Calu3 (cell line): ENCODE measurements around the gene SPSB4. TPM values are rescaled to one million over a fixed set of nuclear protein-coding genes. Genes with fewer than 3 reads are reported as not detected.

ENCODE experiments used
- BruUV-seq: library from RNA; stranded (reverse); fragments of 400-500 nt; replicated peaks from 2 replicates; lab custom pipeline; 2021; lab: Mats Ljungman, UMichigan
- CTCF ChIA-PET: fragments of 300-600 bp; sonication (Branson Sonifier 250); formaldehyde crosslinking; loops from one replicate; lab custom pipeline; 2022; ENCODE audit warnings: antibody characterized with exemption; lab: Charles Lee
- DNase-seq: peaks from one replicate; pipeline ENCODE4 v3.0.0; 2022
- H3K27ac Mint-ChIP-seq: one replicate; pipeline ENCODE4 v1.8.0; 2022; ENCODE audit warnings: mixed read lengths; ENCODE audit not compliant: unreplicated experiment
- H3K27me3 Mint-ChIP-seq: one replicate; pipeline ENCODE4 v1.8.0; 2022; ENCODE audit warnings: mixed read lengths; ENCODE audit not compliant: unreplicated experiment
- H3K36me3 Mint-ChIP-seq: one replicate; pipeline ENCODE4 v1.8.0; 2022; ENCODE audit warnings: mild to moderate bottlenecking, moderate library complexity, mixed read lengths; ENCODE audit not compliant: insufficient read depth, unreplicated experiment
- H3K4me1 Mint-ChIP-seq: one replicate; pipeline ENCODE4 v1.8.0; 2022; ENCODE audit warnings: mild to moderate bottlenecking, low read depth, mixed read lengths; ENCODE audit not compliant: unreplicated experiment
- H3K4me3 Mint-ChIP-seq: one replicate; pipeline ENCODE4 v1.8.0; 2022; ENCODE audit warnings: mild to moderate bottlenecking, low read depth, moderate library complexity, mixed read lengths; ENCODE audit not compliant: unreplicated experiment
- H3K9me3 Mint-ChIP-seq: one replicate; pipeline ENCODE4 v1.8.0; 2022; ENCODE audit warnings: low read depth, mixed read lengths; ENCODE audit not compliant: unreplicated experiment
- intact Hi-C: fragments of 100-400 bp; cut with micrococcal nuclease; formaldehyde crosslinking; loops from one replicate; pipeline ENCODE4 v1.10.0; 2022; ENCODE audit not compliant: unreplicated experiment
- total RNA-seq: library from RNA; stranded (reverse); gene quantifications from 2 replicates; pipeline ENCODE4 v1.2.3, GENCODE V29; 2022
- TF ChIP-seq, protein P1 (sequence below): fragments of 200-600 bp; IDR thresholded peaks from one replicate; pipeline ENCODE4 v1.8.0; 2022; ENCODE audit warnings: antibody characterized with exemption; ENCODE audit not compliant: unreplicated experiment

The SPSB4 gene
- total RNA-seq, 1 experiment from 2014 or later: not detected

DNA sequence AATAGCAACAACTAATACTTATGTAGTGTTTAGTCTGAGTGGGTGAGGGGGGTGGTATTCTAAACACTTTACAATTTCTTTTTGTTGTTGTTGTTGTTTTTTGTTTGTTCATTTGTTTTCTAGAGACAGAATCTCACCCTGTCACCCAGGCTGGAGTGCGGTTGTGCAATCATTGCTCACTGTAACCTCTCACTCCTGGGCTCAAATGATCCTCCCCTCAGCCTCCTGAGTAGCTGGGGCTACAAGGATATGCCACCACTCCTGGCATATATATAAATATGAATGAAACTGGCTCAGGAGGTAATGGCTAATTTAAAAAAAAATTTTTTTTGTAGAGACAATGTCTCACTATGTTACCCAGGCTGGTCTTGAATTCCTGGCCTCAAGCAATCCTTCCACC lies 19.1 kb downstream of the SPSB4 start:
- TF ChIP-seq, protein P1, sequence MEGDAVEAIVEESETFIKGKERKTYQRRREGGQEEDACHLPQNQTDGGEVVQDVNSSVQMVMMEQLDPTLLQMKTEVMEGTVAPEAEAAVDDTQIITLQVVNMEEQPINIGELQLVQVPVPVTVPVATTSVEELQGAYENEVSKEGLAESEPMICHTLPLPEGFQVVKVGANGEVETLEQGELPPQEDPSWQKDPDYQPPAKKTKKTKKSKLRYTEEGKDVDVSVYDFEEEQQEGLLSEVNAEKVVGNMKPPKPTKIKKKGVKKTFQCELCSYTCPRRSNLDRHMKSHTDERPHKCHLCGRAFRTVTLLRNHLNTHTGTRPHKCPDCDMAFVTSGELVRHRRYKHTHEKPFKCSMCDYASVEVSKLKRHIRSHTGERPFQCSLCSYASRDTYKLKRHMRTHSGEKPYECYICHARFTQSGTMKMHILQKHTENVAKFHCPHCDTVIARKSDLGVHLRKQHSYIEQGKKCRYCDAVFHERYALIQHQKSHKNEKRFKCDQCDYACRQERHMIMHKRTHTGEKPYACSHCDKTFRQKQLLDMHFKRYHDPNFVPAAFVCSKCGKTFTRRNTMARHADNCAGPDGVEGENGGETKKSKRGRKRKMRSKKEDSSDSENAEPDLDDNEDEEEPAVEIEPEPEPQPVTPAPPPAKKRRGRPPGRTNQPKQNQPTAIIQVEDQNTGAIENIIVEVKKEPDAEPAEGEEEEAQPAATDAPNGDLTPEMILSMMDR: no peak
- BruUV-seq: no TSS peak
- Mint-ChIP-seq H3K27me3 (peaks cover 31% of the 10 kb centered on the region), H3K9me3 (no peaks in the 10 kb centered on the region), H3K36me3 (no peaks in the 10 kb centered on the region), H3K4me3 (no peak overlapping the region), H3K27ac (no peak overlapping the region), H3K4me1 (no peaks in the 10 kb centered on the region)
- CTCF ChIA-PET: no interaction called here
- intact Hi-C loops: no loop called here
- DNase-seq: no peak

DNA sequence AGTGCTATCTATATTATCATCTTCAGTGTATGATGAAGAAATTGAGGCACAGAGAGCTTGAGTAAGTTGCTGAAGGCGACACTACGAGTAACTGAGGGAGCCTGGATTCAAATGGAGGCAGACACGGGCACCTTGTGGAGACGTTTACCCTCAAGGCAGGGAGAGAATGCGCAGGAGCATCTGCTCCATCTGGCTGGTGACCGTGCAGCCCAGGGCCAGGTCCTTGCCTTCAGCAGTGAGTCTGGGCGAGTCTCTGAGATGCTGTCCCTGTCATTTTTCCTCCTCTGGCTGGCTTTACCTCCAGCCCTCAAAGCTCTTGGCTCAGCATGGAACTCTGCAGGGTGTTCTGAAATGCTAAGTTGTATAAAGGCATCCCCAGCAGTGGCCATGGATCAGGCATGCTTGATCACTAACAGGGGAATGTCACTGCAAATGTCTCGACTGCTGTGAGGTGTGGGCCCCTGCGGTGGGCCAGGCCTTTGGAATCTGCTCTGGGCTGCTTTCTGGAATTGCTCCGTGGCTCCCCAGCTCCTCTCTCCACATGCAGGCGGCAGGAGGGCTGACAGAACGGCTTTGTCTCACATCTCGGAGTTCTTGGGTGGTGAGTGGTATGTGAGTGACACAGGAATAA lies 19.7 kb downstream of the SPSB4 start:
- Mint-ChIP-seq H3K27me3 (peaks cover 32% of the 10 kb centered on the region), H3K27ac (no peak overlapping the region), H3K4me1 (no peaks in the 10 kb centered on the region), H3K4me3 (no peak overlapping the region), H3K9me3 (no peaks in the 10 kb centered on the region), H3K36me3 (no peaks in the 10 kb centered on the region)
- no peak for DNase-seq
- TF ChIP-seq, protein P1: no peak
- BruUV-seq: no TSS peak
- CTCF ChIA-PET: no interaction called here
- intact Hi-C loops: no loop called here

DNA sequence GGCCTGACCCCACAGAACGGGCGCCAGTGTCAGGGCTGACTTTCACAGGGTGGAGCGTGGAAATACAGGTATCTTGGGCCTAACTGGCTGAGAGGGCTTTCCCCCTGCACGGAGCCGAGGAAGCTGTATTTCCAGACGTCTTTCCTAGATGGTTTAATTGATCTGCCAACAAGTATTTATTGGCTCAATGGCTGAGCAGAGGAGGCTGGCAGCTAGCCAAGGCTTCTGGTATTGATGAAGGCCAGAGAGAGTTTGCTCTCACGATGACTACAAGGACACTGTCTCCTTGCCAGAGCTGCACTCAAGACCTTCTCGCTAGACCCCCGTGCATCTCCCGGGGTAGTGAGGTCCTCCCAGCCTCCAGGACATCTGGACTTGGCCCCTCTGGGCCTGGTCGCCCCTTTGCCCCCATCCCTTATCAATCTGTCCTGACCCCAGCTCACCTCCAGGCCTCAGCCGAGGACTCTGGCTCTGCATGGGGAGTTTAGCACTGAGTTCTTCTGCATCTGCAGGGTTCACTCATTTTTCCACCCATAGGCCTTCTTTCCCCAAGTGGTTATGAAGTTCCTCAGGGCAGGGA lies 20.6 kb downstream of the SPSB4 start:
- DNase-seq: no peak
- no TSS peak for BruUV-seq
- Mint-ChIP-seq H3K4me1 (no peaks in the 10 kb centered on the region), H3K36me3 (no peaks in the 10 kb centered on the region), H3K9me3 (no peaks in the 10 kb centered on the region), H3K27me3 (peaks cover 41% of the 10 kb centered on the region), H3K27ac (no peak overlapping the region), H3K4me3 (no peak overlapping the region)
- TF ChIP-seq, protein P1: no peak
- intact Hi-C loops: no loop called here
- CTCF ChIA-PET: no interaction called here

DNA sequence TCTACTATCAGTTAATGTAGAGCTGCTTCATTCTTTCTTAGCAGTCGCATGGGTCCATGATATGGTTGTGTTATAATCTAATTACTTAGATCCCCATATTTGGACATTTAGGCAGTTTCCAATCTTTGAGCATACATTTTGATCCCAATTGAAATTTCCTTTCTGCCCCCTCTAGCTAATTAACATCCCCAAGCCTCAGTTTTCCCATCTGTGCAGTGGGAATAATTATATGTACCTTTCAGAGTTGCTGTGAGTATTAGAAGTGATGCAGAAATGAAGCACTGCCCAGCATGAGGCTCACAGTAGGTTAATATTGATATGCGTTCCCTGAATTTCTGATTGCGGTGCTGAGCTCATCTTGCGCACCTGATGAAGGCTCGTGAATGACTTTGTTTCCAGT lies 21.8 kb downstream of the SPSB4 start:
- H3K27me3 Mint-ChIP-seq: peaks cover 53% of the 10 kb centered on the region
- H3K9me3 Mint-ChIP-seq: no peaks in the 10 kb centered on the region
- CTCF ChIA-PET: no interaction called here
- DNase-seq: no peak
- no peaks in the 10 kb centered on the region for H3K4me1 Mint-ChIP-seq
- no peaks in the 10 kb centered on the region for H3K36me3 Mint-ChIP-seq
- TF ChIP-seq, protein P1: no peak
- H3K4me3 Mint-ChIP-seq: no peak overlapping the region
- no TSS peak for BruUV-seq
- H3K27ac Mint-ChIP-seq: no peak overlapping the region
- intact Hi-C loops: no loop called here
